ENCODE results near the gene TSPAN9. TPM values are rescaled to one million over a fixed set of nuclear protein-coding genes. Genes with fewer than 3 reads are reported as not detected.

TSPAN9 gene
- total RNA-seq, 1 experiment from 2014 or later = 13.4 TPM

GRCh38 chr12:3148366-3149000 lies 71.3 kb downstream of the TSPAN9 start:
- no peak overlapping the region for H3K27ac Mint-ChIP-seq (ENCODE audit: low read depth, unreplicated experiment)
- intact Hi-C loops (cut with micrococcal nuclease) = no loop called here
- CTCF ChIA-PET = interaction anchor here (0.6 to 4.0 kb wide), 7 partner anchors 13 to 127 kb away, joined by 3 to 30 read pairs (median 5); no protein-coding TSS in a partner anchor

GRCh38 chr12:3149515-3150307 lies 72.5 kb downstream of the TSPAN9 start:
- no peak for TF ChIP-seq CTCF (IDR thresholded peaks at IDR 0.05; ENCODE audit: unreplicated experiment)
- BruUV-seq (replicated peaks) = no TSS peak
- CTCF ChIA-PET = interaction anchor here (0.7 to 4.0 kb wide), 6 partner anchors 14 to 126 kb away, joined by 4 to 30 read pairs (median 6); no protein-coding TSS in a partner anchor

More at GRCh38 chr12:3148366-3149000, 71.3 kb downstream of the TSPAN9 start:
- no peaks in the 10 kb centered on the region for H3K36me3 Mint-ChIP-seq (ENCODE audit: insufficient read depth, unreplicated experiment)
- no peak overlapping the region for H3K4me3 Mint-ChIP-seq (ENCODE audit: unreplicated experiment)
- POLR2A ChIA-PET = interaction anchor here (0.9 kb wide), 1 partner anchor 20 kb away, joined by 3 read pairs; no protein-coding TSS in a partner anchor
- BruUV-seq (replicated peaks) = no TSS peak
- no peak for DNase-seq (ENCODE audit: unreplicated experiment)
- no peak for TF ChIP-seq CTCF (IDR thresholded peaks at IDR 0.05; ENCODE audit: unreplicated experiment)
- H3K4me1 Mint-ChIP-seq (ENCODE audit: insufficient read depth, unreplicated experiment) = no peaks in the 10 kb centered on the region
- H3K27me3 Mint-ChIP-seq (ENCODE audit: insufficient read depth, unreplicated experiment) = no peaks in the 10 kb centered on the region
- no peaks in the 10 kb centered on the region for H3K9me3 Mint-ChIP-seq (ENCODE audit: unreplicated experiment)

GRCh38 chr12:3150308-3150670 lies 73.1 kb downstream of the TSPAN9 start:
- no peaks in the 10 kb centered on the region for H3K4me1 Mint-ChIP-seq (ENCODE audit: insufficient read depth, unreplicated experiment)
- TF ChIP-seq CTCF (IDR thresholded peaks at IDR 0.05; ENCODE audit: unreplicated experiment) = no peak
- H3K27me3 Mint-ChIP-seq (ENCODE audit: insufficient read depth, unreplicated experiment) = no peaks in the 10 kb centered on the region
- H3K27ac Mint-ChIP-seq (ENCODE audit: low read depth, unreplicated experiment) = no peak overlapping the region
- H3K4me3 Mint-ChIP-seq (ENCODE audit: unreplicated experiment) = no peak overlapping the region
- BruUV-seq (replicated peaks) = no TSS peak
- H3K36me3 Mint-ChIP-seq (ENCODE audit: insufficient read depth, unreplicated experiment) = no peaks in the 10 kb centered on the region
- CTCF ChIA-PET = interaction anchor here (1.7 to 4.0 kb wide), 3 partner anchors 15 to 125 kb away, joined by 5 to 30 read pairs (median 10); no protein-coding TSS in a partner anchor
- no peak for DNase-seq (ENCODE audit: unreplicated experiment)
- no peaks in the 10 kb centered on the region for H3K9me3 Mint-ChIP-seq (ENCODE audit: unreplicated experiment)
- intact Hi-C loops (cut with micrococcal nuclease) = no loop called here
- POLR2A ChIA-PET = no interaction called here

More at GRCh38 chr12:3149515-3150307, 72.5 kb downstream of the TSPAN9 start:
- Mint-ChIP-seq H3K9me3 (ENCODE audit: unreplicated experiment) (no peaks in the 10 kb centered on the region), H3K27ac (ENCODE audit: low read depth, unreplicated experiment) (no peak overlapping the region), H3K36me3 (ENCODE audit: insufficient read depth, unreplicated experiment) (no peaks in the 10 kb centered on the region), H3K4me1 (ENCODE audit: insufficient read depth, unreplicated experiment) (no peaks in the 10 kb centered on the region), H3K27me3 (ENCODE audit: insufficient read depth, unreplicated experiment) (no peaks in the 10 kb centered on the region), H3K4me3 (ENCODE audit: unreplicated experiment) (no peak overlapping the region)
- no peak for DNase-seq (ENCODE audit: unreplicated experiment)
- intact Hi-C loops (cut with micrococcal nuclease) = no loop called here
- POLR2A ChIA-PET = interaction anchor here (0.7 kb wide), 1 partner anchor 20 kb away, joined by 3 read pairs; no protein-coding TSS in a partner anchor

Data from MCF 10A (cell line).